ENCODE data around the gene SLK. TPM values are rescaled to one million over a fixed set of nuclear protein-coding genes. Genes with fewer than 3 reads are reported as not detected.

Gene SLK
- polyA plus RNA-seq, 1 of the 3 experiments (the other 2 are of a cell fraction) = 4.0 TPM

DNA sequence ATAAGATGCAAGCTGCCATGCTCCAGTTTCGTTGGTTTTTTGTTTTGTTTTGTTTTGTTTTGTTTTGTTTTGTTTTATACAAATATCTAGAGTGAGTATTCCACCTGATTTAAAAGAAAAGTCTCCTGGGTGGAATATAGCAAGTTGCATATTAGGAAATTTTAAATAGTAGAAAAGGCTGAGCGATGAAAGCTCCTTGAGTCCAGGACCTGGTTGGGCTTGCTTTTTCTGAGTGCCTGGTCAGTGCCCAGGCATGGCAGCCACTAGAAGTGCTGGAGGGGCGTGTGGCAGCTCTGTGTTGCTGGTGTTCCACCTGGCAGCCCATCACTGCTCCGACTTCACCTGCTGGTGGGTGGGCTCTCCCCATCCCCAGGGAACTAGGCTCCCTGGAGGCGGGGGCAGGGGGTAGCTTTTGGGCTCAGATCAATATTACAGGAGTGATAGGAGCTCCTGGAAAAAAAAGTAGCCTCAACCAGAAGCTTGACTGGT lies 110.8 kb downstream of the SLK start:
- Histone ChIP-seq H3F3A (replicated peaks; ENCODE audit: insufficient read depth) (no peaks in the 10 kb centered on the region), H3K9me3 (no peaks in the 10 kb centered on the region), H2AFZ (ENCODE audit: low read depth) (no peak overlapping the region), H3K4me3 (ENCODE audit: low read depth in 2 of 2, low read length in 1 of 2) (no peak overlapping the region), H3K9me2 (no peaks in the 10 kb centered on the region), H3K79me2 (ENCODE audit: insufficient read depth) (no peaks in the 10 kb centered on the region), H3K36me3 (replicated peaks in 1 of 2; ENCODE audit: control insufficient read depth in 1 of 2, insufficient read depth in 2 of 2, low read length in 1 of 2) (no peaks in the 10 kb centered on the region), H3K4me1 (ENCODE audit: control insufficient read depth in 1 of 2, insufficient read depth in 2 of 2, low read depth in 1 of 2, low read length in 1 of 2) (peaks cover 0 to 3% of the 10 kb centered on the region in 2 experiments; a peak in 1 of 4 replicates), H3K27ac (ENCODE audit: low read depth in 2 of 2, low read length in 1 of 2) (no peak overlapping the region), H3K4me2 (no peak overlapping the region), H3K27me3 (ENCODE audit: insufficient read depth) (no peaks in the 10 kb centered on the region), H3K9ac (no peak overlapping the region), H4K20me1 (ENCODE audit: insufficient read depth) (no peaks in the 10 kb centered on the region)
- WGBS (ENCODE audit: low lambda C conversion rate) = 62% methylated on average over 4 of the region's 5 CpGs
- DNase-seq = no peak
- no peak for TF ChIP-seq RAD21 (IDR thresholded peaks at IDR 0.05; ENCODE audit: low read length)
- TF ChIP-seq TEAD4 (IDR thresholded peaks at IDR 0.05; ENCODE audit: borderline replicate concordance, insufficient read depth) = no peak
- no peak for TF ChIP-seq ZBTB33 (IDR thresholded peaks at IDR 0.05; ENCODE audit: borderline replicate concordance, low read depth)
- TF ChIP-seq FOSL2 (IDR thresholded peaks at IDR 0.05; ENCODE audit: borderline replicate concordance, low read depth) = no peak
- no peak for TF ChIP-seq RCOR1 (IDR thresholded peaks at IDR 0.05; ENCODE audit: low read length)
- TF ChIP-seq EP300 (IDR thresholded peaks at IDR 0.05; ENCODE audit: borderline replicate concordance in 1 of 2, low read depth in 1 of 2, low read length in 1 of 2) = no peak
- ChIA-PET POLR2A (no interaction called here), CTCF (interaction anchor here (0.9 to 1.1 kb wide), 4 partner anchors 22 to 221 kb away, joined by 3 to 5 read pairs (median 4); no protein-coding TSS in a partner anchor)

Small RNA genes lying within 50 kb of the gene (small RNA-seq; reads per million reads assigned to genes)
- gene RN7SL524P = 0 reads per million in 7 experiments

Other genes with a start within 250 kb of the SLK start
- gene SH3PXD2A, start 111.6 kb upstream of the SLK start, polyA plus RNA-seq (2012; rRNA removed) = 2.1 and 2.5 TPM in 2 replicates
- gene STN1, start 49.0 kb upstream of the SLK start, polyA plus RNA-seq (2012; rRNA removed) = 22.1 and 24.7 TPM in 2 replicates
- gene COL17A1, start 118.7 kb downstream of the SLK start, polyA plus RNA-seq (2012; rRNA removed) = 0.06 and 0.12 TPM in 2 replicates
- gene SFR1, start 155.0 kb downstream of the SLK start, polyA plus RNA-seq (2012; rRNA removed) = 1.5 and 1.8 TPM in 2 replicates